Fibroblast of skin of left quadriceps (primary cell): ENCODE measurements around the gene C2CD4C.
"Not testable (repeated sequence)": the region's sequence is repeated elsewhere in the genome, so short reads cannot be mapped to it uniquely, and the experiment has no call there.

Experiments used
- DNase-seq, 2 experiments: peaks; one replicate each; pipeline ENCODE4 v3.0.0-alpha.2; 2013; ENCODE audit warnings: low read depth in 2 of 2

Gene C2CD4C

GRCh38 chr19:408902-409515 is at the start of gene C2CD4C:
Gene C2CD4C (minus strand): TSS chr19:409147. CDS start chr19:408361, 786 bp downstream.
- DNase-seq: no peak

DNA sequence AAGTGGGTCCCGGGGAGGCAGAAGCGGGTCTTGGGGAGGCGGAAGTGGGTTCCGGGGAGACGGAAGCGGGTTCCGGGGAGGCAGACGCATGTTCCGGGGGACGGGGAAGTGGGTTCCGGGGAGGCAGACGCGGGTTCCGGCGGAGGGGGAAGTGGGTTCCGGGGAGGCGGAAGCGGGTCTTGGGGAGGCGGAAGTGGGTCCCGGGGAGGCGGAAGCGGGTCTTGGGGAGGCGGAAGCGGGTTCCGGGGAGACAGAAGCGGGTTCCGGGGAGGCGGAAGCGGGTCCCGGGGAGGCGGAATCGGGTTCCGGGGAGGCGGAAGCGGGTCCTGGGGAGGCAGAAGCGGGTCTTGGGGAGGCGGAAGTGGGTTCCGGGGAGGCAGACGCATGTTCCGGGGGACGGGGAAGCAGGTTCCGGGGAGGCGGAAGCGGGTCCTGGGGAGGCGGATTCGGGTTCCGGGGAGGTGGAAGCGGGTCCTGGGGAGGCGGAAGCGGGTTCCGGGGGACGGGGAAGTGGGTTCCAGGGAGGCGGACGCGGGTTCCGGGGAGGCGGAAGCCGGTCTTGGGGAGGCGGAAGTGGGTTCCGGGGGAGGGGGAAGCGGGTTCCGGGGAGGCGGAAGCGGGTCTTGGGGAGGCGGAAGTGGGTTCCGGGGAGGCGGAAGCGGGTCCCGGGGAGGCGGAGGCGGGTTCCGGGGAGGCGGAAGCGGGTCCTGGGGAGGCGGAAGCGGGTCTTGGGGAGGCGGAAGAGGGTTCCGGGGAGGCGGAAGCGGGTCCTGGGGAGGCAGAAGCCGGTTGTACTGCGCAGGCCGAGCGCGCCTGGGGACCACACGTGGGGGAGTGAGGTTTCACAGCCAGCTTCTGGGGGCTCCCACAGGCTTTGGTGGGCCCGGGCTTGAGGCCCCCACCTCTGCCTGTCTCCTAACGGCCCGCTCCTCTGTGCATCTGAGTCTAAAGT is 49.4 kb upstream of the C2CD4C start:
- DNase-seq: no peak

GRCh38 chr19:457636-458035 is 48.7 kb upstream of the C2CD4C start:
- no peak for DNase-seq

GRCh38 chr19:456547-457110 is 47.7 kb upstream of the C2CD4C start:
- no peak for DNase-seq

DNA sequence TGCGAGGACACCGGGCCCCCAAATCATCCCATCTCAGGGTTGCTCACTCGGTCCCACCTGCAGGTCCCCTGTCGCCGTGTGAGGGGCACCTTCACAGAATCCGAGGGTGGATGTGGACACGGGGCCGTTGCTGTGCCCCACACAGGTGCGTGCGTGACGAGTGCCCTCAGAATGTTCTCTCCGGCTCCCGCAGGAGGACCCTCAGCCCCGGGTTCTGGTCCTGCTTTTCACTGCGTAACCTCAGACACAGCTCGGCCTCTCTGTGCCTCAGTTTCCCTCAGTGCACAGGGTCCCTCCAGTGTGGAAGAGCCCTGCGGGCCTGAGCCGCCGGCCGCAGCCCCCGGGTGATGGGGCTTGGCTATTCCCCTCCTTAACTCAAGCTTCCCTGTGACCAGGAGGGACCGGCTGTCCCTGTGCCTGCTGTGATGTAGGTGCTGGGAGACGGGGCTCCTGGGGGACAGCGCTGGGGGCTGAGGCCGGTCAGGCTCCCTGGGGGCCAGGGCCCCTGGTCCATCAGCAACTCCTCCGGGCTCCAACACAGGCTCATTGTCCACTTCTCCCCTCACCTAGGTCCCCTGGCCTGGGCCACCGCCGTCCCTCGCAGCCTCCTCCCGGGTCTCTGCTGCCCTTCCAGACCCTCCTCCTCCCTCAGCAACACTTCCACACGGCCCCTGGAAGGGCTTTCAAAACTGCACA is 47.1 kb upstream of the C2CD4C start:
- DNase-seq: no peak

DNA sequence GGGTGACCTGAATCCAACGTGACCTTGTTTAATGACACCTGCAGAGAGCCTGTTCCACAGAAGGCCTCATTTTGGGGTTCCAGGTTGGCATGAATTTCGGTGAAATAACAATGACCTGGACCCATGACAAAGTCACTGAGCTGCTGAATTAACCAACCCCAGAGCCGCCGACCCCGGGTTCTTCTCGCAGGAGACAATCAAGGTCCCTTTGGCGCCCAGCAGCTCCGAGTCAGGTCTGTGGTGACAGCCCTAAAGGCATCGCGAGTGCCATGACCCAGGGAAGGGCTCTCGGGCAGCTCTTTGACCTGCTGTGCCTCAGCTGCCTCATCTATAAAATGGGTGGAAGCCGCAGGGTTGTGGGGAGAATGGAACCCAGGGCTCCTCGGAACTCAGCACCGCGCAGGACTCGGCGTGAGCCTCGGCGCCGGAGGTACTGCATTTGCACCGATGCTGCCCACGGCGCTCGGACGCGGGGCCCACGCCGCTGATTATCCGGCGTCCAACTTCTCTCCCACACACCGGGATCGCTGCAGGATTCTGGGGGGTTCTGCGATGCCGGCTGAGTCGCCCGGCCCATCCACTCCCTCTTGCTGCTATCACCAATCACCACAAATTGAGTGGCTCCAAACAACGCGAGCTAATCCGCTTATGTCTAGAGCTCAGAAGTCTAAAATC is 46.2 kb upstream of the C2CD4C start:
- no peak for DNase-seq

DNA sequence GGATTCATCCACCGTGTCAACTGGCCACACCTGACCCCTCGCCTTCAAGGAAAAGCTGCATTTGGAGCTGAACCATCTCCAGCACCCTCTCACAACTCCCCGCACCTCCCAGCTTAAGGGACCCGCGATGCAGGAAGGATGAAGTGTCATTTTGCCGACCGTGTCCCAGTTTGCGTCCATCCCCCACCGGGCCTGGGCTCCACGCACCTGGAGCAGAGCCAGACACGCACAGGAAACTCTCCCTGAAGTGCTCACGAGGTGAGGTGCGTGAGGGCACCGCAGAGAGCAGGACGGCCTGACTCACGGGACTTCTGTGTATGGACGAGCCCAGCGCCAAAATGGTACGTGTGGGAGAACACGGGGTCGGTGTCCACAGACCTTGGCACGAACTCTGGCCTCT is 44.7 kb upstream of the C2CD4C start:
- no peak for DNase-seq

DNA sequence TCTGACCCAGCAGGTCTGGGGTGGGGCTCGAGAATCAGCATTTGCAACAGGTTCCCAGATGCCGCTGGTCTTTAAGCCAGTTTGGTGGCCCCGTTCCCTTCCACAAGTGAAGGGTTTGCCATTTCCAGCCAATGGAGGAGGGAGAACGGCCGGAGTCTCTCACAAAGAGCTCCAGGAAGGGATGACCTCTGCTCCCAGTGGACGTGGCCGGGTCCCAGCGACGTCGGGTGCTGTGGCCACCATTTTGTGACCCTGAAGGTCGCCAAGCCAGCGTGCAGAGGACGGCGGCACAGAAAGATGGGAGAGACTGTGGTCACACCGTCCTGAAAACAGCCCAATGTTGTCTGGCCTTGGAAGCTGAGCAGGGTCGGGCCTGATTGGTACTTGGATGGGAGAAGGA is 43.9 kb upstream of the C2CD4C start:
- no peak for DNase-seq

- DNase-seq: not testable (repeated sequence)
Observed at GRCh38 chr19:450912-451481, 42.0 kb upstream of the C2CD4C start.

GRCh38 chr19:449916-450315 is 41.0 kb upstream of the C2CD4C start:
- no peak for DNase-seq

DNA sequence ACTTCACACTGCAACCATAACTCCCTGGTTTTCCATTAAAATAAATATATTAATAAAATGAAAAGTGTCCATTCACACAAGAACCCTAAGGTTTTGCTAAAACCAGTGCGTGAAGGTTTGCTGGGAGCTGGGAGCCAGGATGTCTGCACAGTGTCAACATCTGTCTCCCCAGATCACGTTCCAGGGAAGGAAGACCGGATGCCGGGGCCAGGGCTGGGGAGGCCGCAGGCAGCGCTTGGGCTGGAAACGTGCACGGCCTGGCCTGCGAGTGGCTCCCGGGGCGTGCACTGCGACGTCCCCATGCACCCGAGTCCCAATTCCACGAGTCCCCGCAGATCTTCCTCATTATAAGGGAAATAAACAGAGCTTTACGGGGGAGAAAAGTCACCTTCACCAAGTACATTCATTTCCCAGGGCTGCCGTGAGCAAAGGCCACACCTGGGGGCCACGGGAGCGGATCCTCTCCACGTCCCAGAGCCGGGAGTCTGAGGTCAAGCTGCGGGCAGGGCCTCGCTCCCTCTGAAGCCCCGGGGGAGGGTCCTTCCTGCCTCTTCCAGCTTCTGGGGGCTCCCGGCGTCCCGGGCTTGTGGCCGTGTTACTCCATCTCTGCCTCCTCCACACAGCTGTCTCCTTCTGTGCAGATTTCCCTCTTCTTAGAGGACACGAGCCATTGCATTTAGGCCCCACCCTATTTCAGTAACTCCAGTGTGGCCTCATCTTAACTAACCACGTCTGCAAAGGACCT is 39.0 kb upstream of the C2CD4C start:
- DNase-seq: no peak

GRCh38 chr19:447064-447426 is 38.1 kb upstream of the C2CD4C start:
- no peak for DNase-seq

DNA sequence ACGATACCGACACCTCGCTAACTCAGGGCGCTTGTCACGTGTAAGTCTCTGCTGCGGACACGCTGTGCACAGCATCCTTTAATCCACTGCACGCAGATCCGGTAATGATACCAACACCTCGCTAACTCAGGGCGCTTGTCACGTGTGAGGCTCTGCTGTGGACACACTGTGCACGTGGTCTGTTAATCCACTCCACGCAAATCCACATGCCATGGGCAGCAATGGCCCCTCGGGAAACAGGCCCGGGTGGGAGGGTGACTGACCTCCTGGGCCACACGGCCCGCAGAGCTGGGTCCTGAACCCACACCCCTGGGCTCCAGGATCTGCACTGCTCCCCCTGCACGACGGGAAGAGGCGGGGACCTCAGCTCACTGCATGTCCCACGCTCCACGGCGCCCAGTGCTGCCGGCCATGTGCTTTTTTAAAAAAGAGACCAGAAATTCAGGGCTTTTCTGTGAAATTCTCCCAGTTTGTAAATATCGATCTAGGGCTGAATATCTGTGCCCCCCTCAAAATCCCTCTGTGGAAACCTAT is 35.8 kb upstream of the C2CD4C start:
- DNase-seq: no peak

DNA sequence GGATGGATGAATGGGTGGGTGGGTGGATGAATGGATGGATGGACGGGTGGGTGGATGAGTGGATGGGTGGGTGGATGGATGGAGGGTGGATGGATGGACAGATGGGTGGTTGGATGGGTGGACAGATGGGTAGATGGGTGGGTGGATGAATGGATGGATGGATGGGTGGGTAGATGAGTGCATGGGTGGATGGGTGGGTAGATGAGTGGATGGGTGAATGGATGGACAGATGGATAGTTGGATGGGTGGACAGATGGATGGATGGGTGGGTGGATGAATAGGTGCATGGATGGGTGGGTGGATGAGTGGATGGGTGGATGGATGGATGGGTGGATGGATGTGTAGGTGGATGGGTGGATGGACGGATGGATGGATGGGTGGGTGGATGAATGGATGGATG is 34.1 kb upstream of the C2CD4C start:
- no peak for DNase-seq

DNA sequence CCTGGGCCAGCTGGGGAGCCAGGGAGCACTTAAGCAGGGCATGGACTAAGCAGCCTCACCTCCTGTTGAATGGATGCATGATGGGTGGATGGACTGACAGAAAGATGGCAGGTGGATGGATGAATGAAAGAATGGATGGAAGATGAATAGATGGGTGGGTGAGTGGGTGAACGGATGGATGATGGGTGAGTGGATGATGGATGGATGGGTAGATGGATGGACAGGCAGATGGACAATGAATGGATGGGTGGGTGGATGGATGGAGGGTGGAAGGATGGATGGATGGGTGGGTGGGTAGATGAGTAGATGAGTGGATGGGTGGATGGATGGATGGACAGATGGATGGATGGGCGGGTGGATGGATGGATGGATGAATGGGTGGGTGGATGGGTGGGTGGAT is 33.1 kb upstream of the C2CD4C start:
- DNase-seq: no peak

- DNase-seq: no peak
Observed at GRCh38 chr19:441213-441836, 32.4 kb upstream of the C2CD4C start.

- no peak for DNase-seq
Observed at GRCh38 chr19:440391-441212, 31.7 kb upstream of the C2CD4C start.

DNA sequence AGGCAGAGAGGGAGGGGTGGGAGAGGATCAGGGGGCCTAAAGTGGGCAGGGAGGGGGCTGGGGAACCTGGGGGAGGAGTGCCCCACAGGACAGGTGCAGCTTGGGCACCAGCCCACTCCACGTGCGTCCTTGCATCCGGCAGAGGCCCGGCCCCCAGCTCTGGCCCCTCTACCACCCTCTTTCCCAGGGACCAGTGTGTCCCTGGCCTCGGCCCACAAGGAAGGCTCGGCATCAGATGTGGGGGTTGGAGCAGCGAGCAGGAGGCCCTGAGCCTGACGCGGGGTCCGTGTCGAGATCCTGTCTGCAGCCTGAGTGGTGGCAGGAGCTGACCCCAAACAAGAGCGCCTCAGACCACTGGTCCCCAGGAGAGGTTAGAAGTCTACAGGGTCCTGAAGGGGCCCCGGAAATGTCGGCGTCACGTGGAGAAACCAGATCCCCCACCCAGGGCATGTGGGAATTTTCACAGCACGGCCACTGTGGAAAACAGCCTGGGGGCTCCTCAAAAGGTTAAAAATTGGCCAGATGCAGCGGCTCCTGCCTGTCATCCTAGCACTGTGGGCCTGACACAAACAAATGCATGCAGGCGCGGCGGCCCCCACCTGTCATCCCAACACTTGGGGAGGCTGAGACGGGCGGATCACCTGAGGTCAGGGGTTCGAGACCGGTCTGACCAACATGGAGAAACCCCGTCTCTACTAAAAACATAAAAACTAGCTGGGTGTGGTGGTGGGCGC is 30.4 kb upstream of the C2CD4C start:
- DNase-seq: no peak
